Mesenchymal stem cell (in vitro differentiated cells and primary cell): ENCODE measurements around the gene HRC. TPM values are rescaled to one million over a fixed set of nuclear protein-coding genes. Genes with fewer than 3 reads are reported as not detected.
A peak's percentile ranks its signal among the peaks of the same experiment; 100 is the strongest.

ENCODE experiments used
- DNase-seq: peaks from one replicate; pipeline ENCODE4 v3.0.0-alpha.2; 2013
- H2AFZ ChIP-seq: one replicate; pipeline ENCODE4 v1.6.1; 2013; ENCODE audit warnings: low read depth, mild to moderate bottlenecking, control low read depth, inconsistent platforms, low read length, moderate library complexity
- H2AK5ac ChIP-seq: 2 replicates; pipeline ENCODE4 v1.6.1; 2013; ENCODE audit warnings: low read length, moderate library complexity, mild to moderate bottlenecking, inconsistent platforms; ENCODE audit not compliant: severe bottlenecking
- H2BK120ac ChIP-seq: one replicate; pipeline ENCODE4 v1.6.1; 2013; ENCODE audit warnings: low read depth, mild to moderate bottlenecking, inconsistent platforms, low read length, moderate library complexity
- H2BK12ac ChIP-seq, 2 experiments: one replicate each; pipeline ENCODE4 v1.6.1; 2013; ENCODE audit warnings: inconsistent platforms in 2 of 2, low read length in 2 of 2, mild to moderate bottlenecking in 2 of 2, moderate library complexity in 2 of 2, control low read depth in 1 of 2
- H2BK15ac ChIP-seq: one replicate; pipeline ENCODE4 v1.6.1; 2013; ENCODE audit warnings: mild to moderate bottlenecking, low read depth, inconsistent platforms; ENCODE audit not compliant: poor library complexity, severe bottlenecking
- H2BK5ac ChIP-seq: 2 replicates; pipeline ENCODE4 v1.6.1; 2013; ENCODE audit warnings: low read depth, mild to moderate bottlenecking, low read length, control low read depth, inconsistent platforms; ENCODE audit not compliant: poor library complexity, severe bottlenecking
- H3K14ac ChIP-seq, 2 experiments: one replicate each; pipeline ENCODE4 v1.6.1; 2013; ENCODE audit warnings: inconsistent platforms in 2 of 2, low read length in 2 of 2, control low read depth in 1 of 2, mild to moderate bottlenecking in 1 of 2, moderate library complexity in 1 of 2
- H3K18ac ChIP-seq, 2 experiments: one replicate each; pipeline ENCODE4 v1.6.1; 2013; ENCODE audit warnings: inconsistent platforms in 2 of 2, low read length in 2 of 2, control low read depth in 1 of 2, low read depth in 1 of 2, mild to moderate bottlenecking in 1 of 2
- H3K23ac ChIP-seq, 2 experiments: one replicate each; pipeline ENCODE4 v1.6.1; 2013; ENCODE audit warnings: inconsistent platforms in 2 of 2, low read length in 2 of 2, mild to moderate bottlenecking in 2 of 2, moderate library complexity in 2 of 2, control low read depth in 1 of 2
- H3K27ac ChIP-seq: 2 replicates; pipeline ENCODE4 v1.5.1; 2013; ENCODE audit warnings: mild to moderate bottlenecking, moderate library complexity, low read length, control low read depth, inconsistent platforms; ENCODE audit not compliant: poor library complexity, severe bottlenecking
- H3K27me3 ChIP-seq, 2 experiments: 2 replicates each; pipeline versions ENCODE4 v1.6.1 to v1.7.0; 2013; ENCODE audit warnings: low read length in 2 of 2, mild to moderate bottlenecking in 2 of 2, moderate library complexity in 2 of 2, control low read depth in 1 of 2, inconsistent platforms in 1 of 2; ENCODE audit not compliant: control insufficient read depth in 1 of 2, insufficient read depth in 1 of 2
- H3K36me3 ChIP-seq, 2 experiments: 2 replicates each; pipeline versions ENCODE4 v1.6.1 to v1.7.0; 2013; ENCODE audit warnings: low read length in 2 of 2, control low read depth in 1 of 2, inconsistent platforms in 1 of 2, low read depth in 1 of 2, mild to moderate bottlenecking in 1 of 2; ENCODE audit not compliant: insufficient read depth in 2 of 2, control insufficient read depth in 1 of 2
- H3K4ac ChIP-seq, 2 experiments: one replicate each; pipeline ENCODE4 v1.6.1; 2013; ENCODE audit warnings: inconsistent platforms in 2 of 2, low read length in 2 of 2, mild to moderate bottlenecking in 2 of 2, moderate library complexity in 2 of 2, control low read depth in 1 of 2, low read depth in 1 of 2
- H3K4me1 ChIP-seq: 2 replicates; pipeline ENCODE4 v1.6.1; 2013; ENCODE audit warnings: low read depth, low read length, control low read depth; ENCODE audit not compliant: control insufficient read depth, insufficient read depth
- H3K4me2 ChIP-seq: 2 replicates; pipeline ENCODE4 v1.6.1; 2013; ENCODE audit warnings: low read length, mild to moderate bottlenecking, inconsistent platforms; ENCODE audit not compliant: poor library complexity, severe bottlenecking
- H3K4me3 ChIP-seq, 2 experiments: 2 replicates each; pipeline versions ENCODE4 v1.5.1 to v1.7.0; 2013; ENCODE audit warnings: low read length in 2 of 2, mild to moderate bottlenecking in 2 of 2, control low read depth in 1 of 2, low read depth in 1 of 2; ENCODE audit not compliant: insufficient read depth in 1 of 2
- H3K79me1 ChIP-seq: replicated peaks from 2 replicates; pipeline ENCODE4 v1.6.1; 2013; ENCODE audit warnings: mild to moderate bottlenecking, control low read depth, low read length, inconsistent platforms; ENCODE audit not compliant: poor library complexity, severe bottlenecking
- H3K9ac ChIP-seq: 2 replicates; pipeline ENCODE4 v1.7.0; 2013; ENCODE audit warnings: mild to moderate bottlenecking, low read length, moderate library complexity
- H3K9me3 ChIP-seq: 2 replicates; pipeline ENCODE4 v1.7.0; 2013; ENCODE audit warnings: mild to moderate bottlenecking, low read length; ENCODE audit not compliant: control insufficient read depth
- H4K8ac ChIP-seq: one replicate; pipeline ENCODE4 v1.6.1; 2013; ENCODE audit warnings: inconsistent platforms, mild to moderate bottlenecking, low read length, moderate library complexity
- H4K91ac ChIP-seq: one replicate; pipeline ENCODE4 v1.6.1; 2013; ENCODE audit warnings: mild to moderate bottlenecking, low read length, inconsistent platforms
- WGBS: methylation state at CpG from one replicate; pipeline ENCODE4 v1.1.7; 2013; ENCODE audit warnings: mixed read lengths; 5-methylcytosine and 5-hydroxymethylcytosine counted together
- polyA plus RNA-seq, 2 experiments: library from polyadenylated mRNA; stranded (reverse); fragments of 200-250 nt; gene quantifications; one replicate each; pipeline ENCODE4 v1.2.3, GENCODE V29; 2013

The HRC gene
- polyA plus RNA-seq (2013, experiment 1 of 2), result not detected
- polyA plus RNA-seq (2013, experiment 2 of 2), result not detected

GRCh38 chr19:49155005-49155819, at the start of gene HRC:
Gene HRC, minus strand, starts transcription at chr19:49155396. Its CDS starts 159 bp downstream, at chr19:49155237.
- Histone ChIP-seq H3K79me1 (peaks cover 13% of the 10 kb centered on the region), H2AK5ac (no peak within 1 kb of the TSS), H3K36me3 (no peaks in the 10 kb centered on the region), H4K91ac (no peak within 1 kb of the TSS), H2BK12ac (peak within 1 kb of the TSS in 1 of 2 experiments; percentile 40), H3K14ac (no peak within 1 kb of the TSS), H2BK5ac (no peak within 1 kb of the TSS), H2AFZ (no peak within 1 kb of the TSS), H3K27me3 (peaks cover 10 to 11% of the 10 kb centered on the region in 2 experiments), H3K18ac (no peak within 1 kb of the TSS), H3K4me2 (no peak within 1 kb of the TSS), H2BK15ac (peak within 1 kb of the TSS; percentile 2), H3K27ac (no peak within 1 kb of the TSS), H3K23ac (no peak within 1 kb of the TSS), H3K4me3 (no peak within 1 kb of the TSS), H3K4ac (no peak within 1 kb of the TSS), H3K4me1 (peaks cover 22% of the 10 kb centered on the region), H2BK120ac (no peak within 1 kb of the TSS), H3K9me3 (no peaks in the 10 kb centered on the region), H3K9ac (no peak within 1 kb of the TSS), H4K8ac (no peak within 1 kb of the TSS)
- 72% methylated on average over 19 of the region's 19 CpGs for WGBS
- DNase-seq, result no peak

- H2BK120ac ChIP-seq, result no peak overlapping the region
- no peak overlapping the region for H4K91ac ChIP-seq
- no peak overlapping the region for H3K18ac ChIP-seq
- WGBS, result 96% methylated on average over 6 of the region's 7 CpGs
- peaks cover 41 to 55% of the 10 kb centered on the region in 2 experiments for H3K36me3 ChIP-seq
- no peak overlapping the region for H3K14ac ChIP-seq
- H3K4me1 ChIP-seq, result peaks cover 7% of the 10 kb centered on the region
- no peak overlapping the region for H2BK12ac ChIP-seq
- no peak for DNase-seq
- no peak overlapping the region for H3K23ac ChIP-seq
- H3K9ac ChIP-seq, result no peak overlapping the region
- no peak overlapping the region for H3K4me3 ChIP-seq
- no peaks in the 10 kb centered on the region for H3K27me3 ChIP-seq
- peaks cover 6% of the 10 kb centered on the region for H3K79me1 ChIP-seq
- H4K8ac ChIP-seq, result no peak overlapping the region
- no peak overlapping the region for H3K4ac ChIP-seq
- H3K4me2 ChIP-seq, result no peak overlapping the region
- H2BK5ac ChIP-seq, result no peak overlapping the region
- no peak overlapping the region for H2AFZ ChIP-seq
- H2AK5ac ChIP-seq, result no peak overlapping the region
- no peak overlapping the region for H3K27ac ChIP-seq
- no peaks in the 10 kb centered on the region for H3K9me3 ChIP-seq
- H2BK15ac ChIP-seq, result no peak overlapping the region
Measured at GRCh38 chr19:49201042-49201441, 45.8 kb upstream of the HRC start.

- Histone ChIP-seq H3K9me3 (no peaks in the 10 kb centered on the region), H3K23ac (no peak overlapping the region), H2BK120ac (no peak overlapping the region), H3K36me3 (peaks cover 39 to 50% of the 10 kb centered on the region in 2 experiments), H3K18ac (no peak overlapping the region), H3K27ac (no peak overlapping the region), H3K4me2 (no peak overlapping the region), H3K9ac (no peak overlapping the region), H3K4ac (no peak overlapping the region), H3K79me1 (peaks cover 4% of the 10 kb centered on the region), H4K91ac (no peak overlapping the region), H2AK5ac (no peak overlapping the region), H2BK12ac (no peak overlapping the region), H3K4me3 (no peak overlapping the region), H3K14ac (no peak overlapping the region), H3K4me1 (peaks cover 7% of the 10 kb centered on the region), H2BK5ac (no peak overlapping the region), H2AFZ (no peak overlapping the region), H3K27me3 (no peaks in the 10 kb centered on the region), H2BK15ac (no peak overlapping the region), H4K8ac (no peak overlapping the region)
- WGBS, result 90% methylated on average over 29 of the region's 29 CpGs
- no peak for DNase-seq
Measured at GRCh38 chr19:49200238-49200862, 45.2 kb upstream of the HRC start.

- Histone ChIP-seq H3K36me3 (peaks cover 37 to 46% of the 10 kb centered on the region in 2 experiments), H3K18ac (no peak overlapping the region), H2BK12ac (no peak overlapping the region), H3K4me1 (no peaks in the 10 kb centered on the region), H4K91ac (no peak overlapping the region), H2BK5ac (no peak overlapping the region), H3K9me3 (no peaks in the 10 kb centered on the region), H3K4me3 (no peak overlapping the region), H2AFZ (no peak overlapping the region), H2BK120ac (no peak overlapping the region), H3K23ac (no peak overlapping the region), H2AK5ac (no peak overlapping the region), H3K27ac (no peak overlapping the region), H2BK15ac (no peak overlapping the region), H4K8ac (peak overlapping the region; percentile 39), H3K27me3 (no peaks in the 10 kb centered on the region), H3K4ac (no peak overlapping the region), H3K9ac (no peak overlapping the region), H3K4me2 (no peak overlapping the region), H3K79me1 (no peaks in the 10 kb centered on the region), H3K14ac (no peak overlapping the region)
- DNase-seq, result no peak
- WGBS, result 93% methylated on average over 40 of the region's 40 CpGs
Measured at GRCh38 chr19:49196527-49197240, 41.5 kb upstream of the HRC start.
